H1 (cell line): ENCODE measurements around the gene EHD4. TPM values are rescaled to one million over a fixed set of nuclear protein-coding genes. Genes with fewer than 3 reads are reported as not detected.
A peak's percentile ranks its signal among the peaks of the same experiment; 100 is the strongest.

Experiments used
- CTCF ChIA-PET: fragments of 300-600 bp; sonication (Branson Sonifier 250); formaldehyde crosslinking; loops from one replicate; lab custom pipeline; 2021; ENCODE audit not compliant: partially characterized antibody; lab: Charles Lee
- POLR2A ChIA-PET: fragments of 300-600 bp; sonication (Branson Sonifier 250); formaldehyde crosslinking; loops from one replicate; lab custom pipeline; 2021; ENCODE audit warnings: inconsistent platforms; ENCODE audit not compliant: partially characterized antibody; lab: Charles Lee
- DNase-seq, 2 experiments: peaks; one replicate each; pipeline versions ENCODE4 v3.0.0 to v3.0.0-alpha.2; 2010 to 2022; ENCODE audit warnings: low spot score in 2 of 2, low read depth in 1 of 2, mixed read lengths in 1 of 2
- FAIRE-seq: peaks from 2 replicates; lab custom pipeline; 2011; peaks lifted over from hg19 to GRCh38; lab: Jason Lieb, UNC
- H2AFZ ChIP-seq: 2 replicates; pipeline ENCODE4 v1.8.1; 2012; ENCODE audit warnings: low read length, inconsistent platforms
- H2AK5ac ChIP-seq: 2 replicates; pipeline ENCODE4 v1.6.1; 2013; ENCODE audit warnings: low read depth, low read length
- H2BK120ac ChIP-seq: replicated peaks from 2 replicates; pipeline ENCODE3; 2013; ENCODE audit warnings: low read depth, low read length, inconsistent platforms
- H2BK12ac ChIP-seq: 2 replicates; pipeline ENCODE4 v1.6.1; 2013; ENCODE audit warnings: low read depth, low read length
- H2BK15ac ChIP-seq: 2 replicates; pipeline ENCODE4 v1.6.1; 2013; ENCODE audit warnings: low read length
- H2BK20ac ChIP-seq: 2 replicates; pipeline ENCODE4 v1.6.1; 2013; ENCODE audit warnings: low read length
- H2BK5ac ChIP-seq: 2 replicates; pipeline ENCODE4 v1.6.1; 2013; ENCODE audit warnings: low read depth, low read length
- H3K14ac ChIP-seq: 2 replicates; pipeline ENCODE4 v1.6.1; 2013; ENCODE audit warnings: inconsistent platforms; ENCODE audit not compliant: insufficient read length
- H3K18ac ChIP-seq: 2 replicates; pipeline ENCODE4 v1.6.1; 2013; ENCODE audit warnings: low read length; ENCODE audit errors: extremely low read depth
- H3K23ac ChIP-seq: 2 replicates; pipeline ENCODE4 v1.6.1; 2013; ENCODE audit warnings: inconsistent platforms; ENCODE audit not compliant: insufficient read length
- H3K23me2 ChIP-seq: 2 replicates; pipeline ENCODE4 v1.6.1; 2013; ENCODE audit warnings: low read depth, low read length
- H3K27ac ChIP-seq: 2 replicates; pipeline ENCODE4 v1.6.1; 2011; ENCODE audit warnings: low read depth, low read length, inconsistent platforms
- H3K27me3 ChIP-seq, 4 experiments: replicated peaks in 1 of 4; 1 replicate in 1 of 4; 2 replicates in 3 of 4; pipeline versions ENCODE4 v1.6.1 to v1.8.1; 2011 to 2013; ENCODE audit warnings: low read length in 3 of 4, mild to moderate bottlenecking in 3 of 4, inconsistent platforms in 2 of 4, mixed read lengths in 2 of 4, moderate library complexity in 1 of 4; ENCODE audit not compliant: control insufficient read depth in 3 of 4, insufficient read depth in 3 of 4; ENCODE audit errors: extremely low read depth in 1 of 4
- H3K36me3 ChIP-seq, 4 experiments: 2 replicates each; pipeline versions ENCODE4 v1.6.1 to v1.8.1; 2011 to 2013; ENCODE audit warnings: mild to moderate bottlenecking in 4 of 4, low read length in 3 of 4, moderate library complexity in 2 of 4, control low read depth in 1 of 4, inconsistent platforms in 1 of 4; ENCODE audit not compliant: insufficient read depth in 4 of 4, control insufficient read depth in 2 of 4
- H3K4ac ChIP-seq: replicated peaks from 2 replicates; pipeline ENCODE3; 2013; ENCODE audit warnings: low read length, low read depth, mixed read lengths, inconsistent platforms; ENCODE audit not compliant: insufficient read length
- H3K4me1 ChIP-seq, 4 experiments: replicated peaks in 1 of 4; 1 replicate in 1 of 4; 2 replicates in 3 of 4; pipeline versions ENCODE4 v1.6.1 to v1.8.1; 2011 to 2013; ENCODE audit warnings: low read length in 3 of 4, inconsistent platforms in 2 of 4, mixed read lengths in 1 of 4; ENCODE audit not compliant: insufficient read depth in 4 of 4, control insufficient read depth in 3 of 4
- H3K4me2 ChIP-seq, 2 experiments: 2 replicates each; pipeline versions ENCODE4 v1.6.1 to v1.8.1; 2011 to 2013; ENCODE audit warnings: low read depth in 2 of 2, low read length in 2 of 2, control low read depth in 1 of 2, inconsistent platforms in 1 of 2, mild to moderate bottlenecking in 1 of 2; ENCODE audit not compliant: insufficient read depth in 1 of 2
- H3K4me3 ChIP-seq, 4 experiments: fragments of 200-600, 300-600 bp in 1 of 4; sonication (generic), shearing (Covaris generic), sonication (Bioruptor Twin) in 1 of 4; 2 replicates each; pipeline versions ENCODE4 v1.5.1 to v1.8.1; 2011 to 2016; ENCODE audit warnings: low read length in 4 of 4, low read depth in 3 of 4, control low read depth in 2 of 4, inconsistent platforms in 2 of 4, mild to moderate bottlenecking in 2 of 4, mixed read lengths in 1 of 4, moderate library complexity in 1 of 4; ENCODE audit not compliant: insufficient read depth in 2 of 4; ENCODE audit errors: extremely low read depth in 1 of 4
- H3K56ac ChIP-seq: replicated peaks from 2 replicates; pipeline ENCODE3; 2013; ENCODE audit warnings: low read depth, mild to moderate bottlenecking, mixed read lengths, low read length, inconsistent platforms; ENCODE audit not compliant: insufficient read length
- H3K79me1 ChIP-seq: 2 replicates; pipeline ENCODE4 v1.6.1; 2013; ENCODE audit warnings: low read depth, low read length, control low read depth
- H3K79me2 ChIP-seq, 2 experiments: 2 replicates each; pipeline versions ENCODE4 v1.6.1 to v1.8.1; 2012 to 2013; ENCODE audit warnings: low read length in 2 of 2, mild to moderate bottlenecking in 2 of 2, inconsistent platforms in 1 of 2; ENCODE audit not compliant: insufficient read depth in 2 of 2, control insufficient read depth in 1 of 2
- H3K9ac ChIP-seq, 4 experiments: replicated peaks in 1 of 4; 1 replicate in 1 of 4; 2 replicates in 3 of 4; pipeline versions ENCODE4 v1.6.1 to v1.8.1; 2011 to 2013; ENCODE audit warnings: low read depth in 3 of 4, low read length in 3 of 4, control low read depth in 2 of 4, mild to moderate bottlenecking in 2 of 4, moderate library complexity in 2 of 4, inconsistent platforms in 1 of 4; ENCODE audit errors: extremely low read depth in 1 of 4
- H3K9me3 ChIP-seq, 2 experiments: 2 replicates each; pipeline versions ENCODE4 v1.6.1 to v1.8.1; 2012 to 2013; ENCODE audit warnings: mild to moderate bottlenecking in 2 of 2, moderate library complexity in 2 of 2, control low read depth in 1 of 2, inconsistent platforms in 1 of 2, low read depth in 1 of 2, low read length in 1 of 2, mixed read lengths in 1 of 2; ENCODE audit not compliant: insufficient read depth in 2 of 2
- H4K20me1 ChIP-seq, 2 experiments: replicated peaks in 1 of 2; 2 replicates each; pipeline versions ENCODE3 to v1.8.1; 2011 to 2013; ENCODE audit warnings: inconsistent platforms in 2 of 2, low read length in 2 of 2, mild to moderate bottlenecking in 1 of 2; ENCODE audit not compliant: insufficient read depth in 2 of 2, control insufficient read depth in 1 of 2
- H4K5ac ChIP-seq: 2 replicates; pipeline ENCODE4 v1.6.1; 2013; ENCODE audit warnings: low read length, low read depth, mixed read lengths, inconsistent platforms; ENCODE audit not compliant: insufficient read length
- H4K8ac ChIP-seq: 2 replicates; pipeline ENCODE4 v1.8.0; 2013; ENCODE audit warnings: mild to moderate bottlenecking, moderate library complexity, low read length, inconsistent platforms; ENCODE audit not compliant: insufficient read depth; ENCODE audit errors: extremely low read depth
- H4K91ac ChIP-seq: replicated peaks from 2 replicates; pipeline ENCODE3; 2013; ENCODE audit warnings: low read length, mixed read lengths, inconsistent platforms; ENCODE audit not compliant: insufficient read length
- CHD2 ChIP-seq: IDR thresholded peaks from 2 replicates; pipeline ENCODE4 v1.6.1; 2012; ENCODE audit warnings: low read length, improper control_type of control experiment
- HDAC2 ChIP-seq, 2 experiments: fragments of 300-600 bp in 1 of 2; sonication (generic) in 1 of 2; IDR thresholded peaks; 2 replicates each; pipeline ENCODE4 v1.6.1; 2011 to 2012; ENCODE audit warnings: low read depth in 2 of 2, low read length in 2 of 2, mild to moderate bottlenecking in 2 of 2, moderate library complexity in 2 of 2, borderline replicate concordance in 1 of 2, inconsistent platforms in 1 of 2
- POU5F1 ChIP-seq: IDR thresholded peaks from 2 replicates; pipeline ENCODE4 v1.6.1; 2011; ENCODE audit warnings: low read depth, mild to moderate bottlenecking, low read length, moderate library complexity
- RXRA ChIP-seq: IDR thresholded peaks from 2 replicates; pipeline ENCODE4 v1.6.1; 2011; ENCODE audit warnings: low read depth, mild to moderate bottlenecking, low read length, moderate library complexity; ENCODE audit not compliant: insufficient read depth
- WGBS, 2 experiments: shearing (Covaris generic) in 1 of 2; methylation state at CpG; one replicate each; pipeline versions ENCODE4 v1.1.6 to v1.1.7; 2013 to 2015; ENCODE audit warnings: low lambda C conversion rate in 2 of 2, mixed read lengths in 2 of 2, inconsistent platforms in 1 of 2, low coverage in 1 of 2, missing lambda C conversion rate in 1 of 2; ENCODE audit not compliant: insufficient replicate concordance in 2 of 2, insufficient coverage in 1 of 2, insufficient read length in 1 of 2; ENCODE audit errors: extremely low coverage in 1 of 2, missing lambda C conversion rate in 1 of 2; 5-methylcytosine and 5-hydroxymethylcytosine counted together
- polyA plus RNA-seq, 7 experiments: library from polyadenylated mRNA; depleted of rRNA in 3 of 7; stranded (reverse) in 5 of 7; unstranded in 2 of 7; fragments of >200 nt in 5 of 7; fragments of 200-250 nt in 2 of 7; gene quantifications; 1 replicate in 5 of 7; 2 replicates in 1 of 7; 4 replicates in 1 of 7; pipeline versions ENCODE4 v1.2.1 to v1.2.3, GENCODE V29; 2011 to 2013; ENCODE audit warnings: missing spikeins in 2 of 7, mixed read lengths in 2 of 7
- total RNA-seq: library from RNA; stranded (reverse); fragmentation: NEBNext Ultra II Directional; extraction: Animal tissue kit (Norgen Biotek cat#: 25700); gene quantifications from 2 replicates; pipeline ENCODE4 v1.2.1, GENCODE V29; 2021
- TF ChIP-seq, protein P1 (sequence below), 3 experiments: IDR thresholded peaks; 1 replicate in 2 of 3; 2 replicates in 1 of 3; pipeline versions ENCODE4 v1.5.1 to v1.6.1; 2011; ENCODE audit warnings: low read length in 3 of 3, mild to moderate bottlenecking in 3 of 3, inconsistent platforms in 2 of 3, low read depth in 1 of 3, moderate library complexity in 1 of 3; ENCODE audit not compliant: insufficient read depth in 1 of 3; ENCODE audit errors: control extremely low read depth in 1 of 3

The EHD4 gene
- total and polyA plus RNA-seq, 2 of the 8 experiments (the other 6 are each of a cell fraction or from before 2014, with no cell fraction given): 17.5 to 24.5 TPM

GRCh38 chr15:41983221-41983620 is 10.9 kb upstream of the EHD4 start:
- TF ChIP-seq HDAC2 (IDR thresholded peaks at IDR 0.05; ENCODE audit: borderline replicate concordance in 1 of 2, low read depth in 2 of 2, low read length in 2 of 2): no peak
- TF ChIP-seq POU5F1: no peak
- TF ChIP-seq CHD2: no peak
- no peak for TF ChIP-seq RXRA
- TF ChIP-seq, protein P1, sequence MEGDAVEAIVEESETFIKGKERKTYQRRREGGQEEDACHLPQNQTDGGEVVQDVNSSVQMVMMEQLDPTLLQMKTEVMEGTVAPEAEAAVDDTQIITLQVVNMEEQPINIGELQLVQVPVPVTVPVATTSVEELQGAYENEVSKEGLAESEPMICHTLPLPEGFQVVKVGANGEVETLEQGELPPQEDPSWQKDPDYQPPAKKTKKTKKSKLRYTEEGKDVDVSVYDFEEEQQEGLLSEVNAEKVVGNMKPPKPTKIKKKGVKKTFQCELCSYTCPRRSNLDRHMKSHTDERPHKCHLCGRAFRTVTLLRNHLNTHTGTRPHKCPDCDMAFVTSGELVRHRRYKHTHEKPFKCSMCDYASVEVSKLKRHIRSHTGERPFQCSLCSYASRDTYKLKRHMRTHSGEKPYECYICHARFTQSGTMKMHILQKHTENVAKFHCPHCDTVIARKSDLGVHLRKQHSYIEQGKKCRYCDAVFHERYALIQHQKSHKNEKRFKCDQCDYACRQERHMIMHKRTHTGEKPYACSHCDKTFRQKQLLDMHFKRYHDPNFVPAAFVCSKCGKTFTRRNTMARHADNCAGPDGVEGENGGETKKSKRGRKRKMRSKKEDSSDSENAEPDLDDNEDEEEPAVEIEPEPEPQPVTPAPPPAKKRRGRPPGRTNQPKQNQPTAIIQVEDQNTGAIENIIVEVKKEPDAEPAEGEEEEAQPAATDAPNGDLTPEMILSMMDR (IDR thresholded peaks at IDR 0.05; ENCODE audit: control extremely low read depth in 1 of 3, insufficient read depth in 1 of 3, low read depth in 1 of 3, low read length in 3 of 3): peak in 2 of 3 experiments; percentile 7 to 14; a peak in 1 of 4 replicates
- H3K4ac ChIP-seq: no peak overlapping the region
- H3K23ac ChIP-seq: no peak overlapping the region
- no peak overlapping the region for H3K27ac ChIP-seq
- no peaks in the 10 kb centered on the region for H3K36me3 ChIP-seq
- H2BK120ac ChIP-seq: no peak overlapping the region
- H2BK5ac ChIP-seq: no peak overlapping the region
- no peak for FAIRE-seq
- CTCF ChIA-PET: interaction anchor here (0.9 to 16.4 kb wide), 10 partner anchors 10 to 155 kb away, joined by 3 to 252 read pairs (median 18); partner anchors contain the start of gene EHD4
- no peak overlapping the region for H3K18ac ChIP-seq
- no peak overlapping the region for H3K9ac ChIP-seq
- no peak for DNase-seq
- no peak overlapping the region for H4K5ac ChIP-seq
- no peak overlapping the region for H2AFZ ChIP-seq
- no peaks in the 10 kb centered on the region for H4K20me1 ChIP-seq
- no peak overlapping the region for H3K56ac ChIP-seq
- no peak overlapping the region for H3K4me3 ChIP-seq
- no peaks in the 10 kb centered on the region for H3K9me3 ChIP-seq
- H4K8ac ChIP-seq: no peak overlapping the region
- no peak overlapping the region for H2AK5ac ChIP-seq
- no peaks in the 10 kb centered on the region for H3K23me2 ChIP-seq
- POLR2A ChIA-PET: no interaction called here
- H4K91ac ChIP-seq: no peak overlapping the region
- no peak overlapping the region for H3K4me2 ChIP-seq
- no peaks in the 10 kb centered on the region; a peak in 1 of 7 replicates for H3K27me3 ChIP-seq
- H2BK20ac ChIP-seq: no peak overlapping the region
- no peaks in the 10 kb centered on the region; a peak in 1 of 7 replicates for H3K4me1 ChIP-seq
- no peak overlapping the region for H2BK15ac ChIP-seq
- H3K14ac ChIP-seq: no peak overlapping the region
- WGBS, 2 experiments: 80% methylated on average over 7 of the region's 7 CpGs; no CpG with 5 or more reads in 1 of the 2 experiments
- no peak overlapping the region for H2BK12ac ChIP-seq
- no peaks in the 10 kb centered on the region for H3K79me1 ChIP-seq
- no peaks in the 10 kb centered on the region for H3K79me2 ChIP-seq
